Neuronal stem cell (in vitro differentiated cells): ENCODE results near the gene SH3PXD2A.
"Not testable (repeated sequence)": the region's sequence is repeated elsewhere in the genome, so short reads cannot be mapped to it uniquely, and the experiment has no call there.

Experiments used
- DNase-seq: peaks from one replicate; pipeline ENCODE4 v3.0.0-alpha.2; 2013; ENCODE audit warnings: low spot score
- H2AFZ ChIP-seq: one replicate; pipeline ENCODE4 v1.6.1; 2013; ENCODE audit warnings: mild to moderate bottlenecking, low read length, inconsistent platforms
- H2AK5ac ChIP-seq: 2 replicates; pipeline ENCODE4 v1.6.1; 2013; ENCODE audit warnings: low read depth, mild to moderate bottlenecking, inconsistent platforms, low read length, moderate library complexity, mixed read lengths
- H2BK120ac ChIP-seq: 2 replicates; pipeline ENCODE4 v1.6.1; 2013; ENCODE audit warnings: low read depth, mild to moderate bottlenecking, inconsistent platforms, low read length, moderate library complexity, mixed read lengths
- H2BK12ac ChIP-seq: one replicate; pipeline ENCODE4 v1.6.1; 2013; ENCODE audit warnings: low read length, inconsistent platforms
- H2BK15ac ChIP-seq: 2 replicates; pipeline ENCODE4 v1.6.1; 2013; ENCODE audit warnings: mild to moderate bottlenecking, low read length, inconsistent platforms, mixed read lengths
- H2BK5ac ChIP-seq: one replicate; pipeline ENCODE4 v1.6.1; 2013; ENCODE audit warnings: inconsistent platforms, mild to moderate bottlenecking, low read length, moderate library complexity
- H3K14ac ChIP-seq: one replicate; pipeline ENCODE4 v1.6.1; 2013; ENCODE audit warnings: low read length, inconsistent platforms
- H3K18ac ChIP-seq: 2 replicates; pipeline ENCODE4 v1.6.1; 2013; ENCODE audit warnings: low read length, inconsistent platforms
- H3K23ac ChIP-seq: 2 replicates; pipeline ENCODE4 v1.6.1; 2013; ENCODE audit warnings: low read depth, mild to moderate bottlenecking, mixed read lengths, low read length, inconsistent platforms; ENCODE audit not compliant: poor library complexity
- H3K27ac ChIP-seq: replicated peaks from 3 replicates; pipeline ENCODE4 v1.5.1; 2013; ENCODE audit warnings: low read length, inconsistent platforms
- H3K27me3 ChIP-seq, 3 experiments: 2 replicates each; pipeline ENCODE4 v1.6.1; 2013; ENCODE audit warnings: low read length in 3 of 3, mild to moderate bottlenecking in 2 of 3, inconsistent platforms in 1 of 3, low read depth in 1 of 3, mixed read lengths in 1 of 3, moderate library complexity in 1 of 3; ENCODE audit not compliant: control insufficient read depth in 3 of 3, insufficient read depth in 3 of 3
- H3K36me3 ChIP-seq, 2 donors: replicated peaks in 1 of 2; 2 replicates each; pipeline ENCODE4 v1.6.1; 2013; ENCODE audit warnings: low read length in 2 of 2; ENCODE audit not compliant: control insufficient read depth in 2 of 2, insufficient read depth in 2 of 2
- H3K4ac ChIP-seq: 2 replicates; pipeline ENCODE4 v1.6.1; 2013; ENCODE audit warnings: inconsistent platforms, mild to moderate bottlenecking, low read length, moderate library complexity
- H3K4me1 ChIP-seq, 2 donors: 1 replicate in 1 of 2; 2 replicates in 1 of 2; pipeline ENCODE4 v1.6.1; 2013; ENCODE audit warnings: low read length in 2 of 2, low read depth in 1 of 2; ENCODE audit not compliant: control insufficient read depth in 2 of 2, insufficient read depth in 1 of 2
- H3K4me2 ChIP-seq: one replicate; pipeline ENCODE4 v1.6.1; 2013; ENCODE audit warnings: mild to moderate bottlenecking, low read length, inconsistent platforms; ENCODE audit not compliant: insufficient read depth, poor library complexity, severe bottlenecking
- H3K4me3 ChIP-seq, 2 donors: 2 replicates each; pipeline ENCODE4 v1.5.1; 2013; ENCODE audit warnings: low read length in 2 of 2, mild to moderate bottlenecking in 2 of 2, inconsistent platforms in 1 of 2, moderate library complexity in 1 of 2
- H3K79me1 ChIP-seq: one replicate; pipeline ENCODE4 v1.6.1; 2013; ENCODE audit warnings: low read depth, mild to moderate bottlenecking, inconsistent platforms, low read length, moderate library complexity
- H3K9ac ChIP-seq: one replicate; pipeline ENCODE4 v1.6.1; 2013; ENCODE audit warnings: mild to moderate bottlenecking, low read depth, low read length, inconsistent platforms; ENCODE audit not compliant: poor library complexity
- H3K9me3 ChIP-seq, 2 donors: replicated peaks in 1 of 2; 2 replicates each; pipeline versions ENCODE3 to v1.6.1; 2013; ENCODE audit warnings: low read length in 2 of 2, mild to moderate bottlenecking in 2 of 2, inconsistent platforms in 1 of 2, low read depth in 1 of 2, mixed read lengths in 1 of 2, moderate library complexity in 1 of 2; ENCODE audit not compliant: control insufficient read depth in 2 of 2, insufficient read depth in 1 of 2
- H4K8ac ChIP-seq: one replicate; pipeline ENCODE4 v1.6.1; 2013; ENCODE audit warnings: low read depth, mild to moderate bottlenecking, inconsistent platforms, low read length, moderate library complexity
- H4K91ac ChIP-seq: one replicate; pipeline ENCODE4 v1.6.1; 2013; ENCODE audit warnings: low read length, low read depth, mild to moderate bottlenecking, inconsistent platforms; ENCODE audit not compliant: poor library complexity
- WGBS, 2 donors: extraction: QIAGEN DNeasy Blood & Tissue Kit; methylation state at CpG; one replicate each; pipeline ENCODE4 v1.1.7; 2013; ENCODE audit warnings: missing lambda C conversion rate in 2 of 2, mixed read lengths in 1 of 2; ENCODE audit not compliant: insufficient read length in 2 of 2, insufficient replicate concordance in 1 of 2; ENCODE audit errors: extremely low coverage in 2 of 2; 5-methylcytosine and 5-hydroxymethylcytosine counted together

SH3PXD2A gene

DNA sequence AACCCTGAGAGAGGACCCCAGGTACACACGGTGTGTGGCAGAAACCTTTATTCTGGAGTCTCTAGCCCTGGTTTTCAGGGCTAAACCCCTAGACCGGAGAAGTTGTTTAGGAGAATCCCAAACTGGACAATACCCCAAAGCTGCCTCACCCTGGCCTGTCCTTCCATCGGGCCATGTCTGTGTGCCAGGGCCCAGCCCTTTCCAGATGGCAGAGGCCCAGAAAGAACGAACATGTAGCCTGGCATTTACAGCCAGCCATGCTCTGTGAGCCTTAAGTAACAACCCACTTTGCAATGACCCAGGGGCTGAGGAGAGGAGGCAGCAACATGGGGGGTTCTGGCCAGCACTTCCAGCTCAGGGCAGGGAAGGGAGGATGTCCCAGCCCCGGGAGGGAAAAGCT, 219.8 kb downstream of the SH3PXD2A start:
- Histone ChIP-seq H3K36me3 (peaks cover 0 to 2% of the 10 kb centered on the region in 2 donors), H3K27ac (peak overlapping the region; percentile 47), H2AK5ac (peak overlapping the region; percentile 96), H3K14ac (peak overlapping the region; percentile 87), H2BK15ac (peak overlapping the region; percentile 41), H2AFZ (no peak overlapping the region), H3K4me1 (peaks cover 25 to 44% of the 10 kb centered on the region in 2 donors), H3K79me1 (no peaks in the 10 kb centered on the region), H3K27me3 (no peaks in the 10 kb centered on the region), H3K9me3 (no peaks in the 10 kb centered on the region), H3K23ac (no peak overlapping the region), H3K4me3 (no peak overlapping the region), H4K8ac (no peak overlapping the region), H2BK12ac (peak overlapping the region; percentile 67), H2BK5ac (peak overlapping the region; percentile 98), H3K4ac (peak overlapping the region; percentile 42), H3K4me2 (no peak overlapping the region), H4K91ac (peak overlapping the region; percentile 97), H2BK120ac (peak overlapping the region; percentile 91), H3K18ac (peak overlapping the region; percentile 94), H3K9ac (peak overlapping the region; percentile 18)
- DNase-seq, result no peak
- no CpG with 5 or more reads among the region's 5 CpGs for WGBS, 2 donors

DNA sequence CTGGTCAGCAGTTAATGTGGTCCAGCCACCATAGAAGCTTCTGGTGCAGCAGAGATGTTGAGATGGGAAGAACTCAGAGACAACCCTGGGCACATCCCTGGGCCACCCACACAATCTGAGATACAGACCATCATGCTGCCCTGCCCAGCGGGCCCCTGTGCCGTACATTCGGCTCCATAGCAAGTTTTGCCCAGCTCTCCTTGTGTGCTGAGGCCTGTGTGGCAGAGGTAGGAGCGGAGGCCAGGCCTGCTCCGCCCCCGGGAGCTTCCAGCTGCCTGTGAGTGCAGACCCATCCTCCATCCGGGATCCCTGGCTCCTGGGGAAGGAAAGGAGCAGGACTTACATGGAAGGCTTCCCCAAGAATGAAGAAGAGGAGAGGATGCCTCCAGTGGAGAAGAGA, 221.5 kb downstream of the SH3PXD2A start:
- WGBS, 2 donors, result no CpG with 5 or more reads among the region's 7 CpGs
- H3K18ac ChIP-seq, result peak overlapping the region; percentile 2
- no peak overlapping the region for H2BK5ac ChIP-seq

DNA sequence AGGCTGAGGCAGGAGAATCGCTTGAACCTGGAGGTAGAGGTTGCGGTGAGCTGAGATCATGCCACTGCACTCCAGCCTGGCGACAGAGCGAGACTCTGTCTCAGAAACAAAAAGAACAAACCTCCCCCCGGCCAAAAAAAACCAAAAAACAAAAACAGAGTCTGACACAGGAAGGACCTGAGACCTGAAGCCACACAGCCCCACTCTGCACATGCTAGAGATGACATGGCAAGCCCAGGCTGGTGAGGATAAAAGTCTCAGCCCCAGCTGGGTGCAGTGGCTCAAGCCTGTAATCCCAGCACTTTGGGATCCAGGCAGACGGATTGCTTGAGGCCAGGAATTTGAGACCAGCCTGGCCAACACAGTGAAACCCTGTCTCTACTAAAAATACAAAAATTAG, 222.5 kb downstream of the SH3PXD2A start:
- not testable (repeated sequence) for H3K23ac ChIP-seq, DNase-seq, H3K4me3 ChIP-seq, H4K91ac ChIP-seq, H2BK15ac ChIP-seq, H3K4me2 ChIP-seq, H2BK12ac ChIP-seq, H3K4ac ChIP-seq, H3K36me3 ChIP-seq, H2AFZ ChIP-seq, H2BK5ac ChIP-seq, H3K14ac ChIP-seq, H3K27me3 ChIP-seq, H3K79me1 ChIP-seq, H3K18ac ChIP-seq, H2AK5ac ChIP-seq, H3K9me3 ChIP-seq, H3K9ac ChIP-seq, H4K8ac ChIP-seq, H3K27ac ChIP-seq, H2BK120ac ChIP-seq
- peaks cover 18 to 30% of the 10 kb centered on the region in 2 donors for H3K4me1 ChIP-seq
- WGBS, 2 donors, result no CpG with 5 or more reads among the region's 6 CpGs

More for the DNA sequence above, 221.5 kb downstream of the SH3PXD2A start:
- Histone ChIP-seq H3K27ac (no peak overlapping the region), H3K9ac (no peak overlapping the region), H3K14ac (no peak overlapping the region), H4K8ac (no peak overlapping the region), H2BK120ac (peak overlapping the region; percentile 33), H2AFZ (no peak overlapping the region), H3K27me3 (no peaks in the 10 kb centered on the region), H2BK15ac (peak overlapping the region; percentile 81), H3K4me3 (no peak overlapping the region), H3K4ac (no peak overlapping the region), H2AK5ac (peak overlapping the region; percentile 50), H4K91ac (no peak overlapping the region), H3K4me1 (peaks cover 25 to 40% of the 10 kb centered on the region in 2 donors), H3K9me3 (no peaks in the 10 kb centered on the region), H3K36me3 (peaks cover 0 to 2% of the 10 kb centered on the region in 2 donors), H3K79me1 (no peaks in the 10 kb centered on the region), H2BK12ac (no peak overlapping the region), H3K23ac (no peak overlapping the region), H3K4me2 (no peak overlapping the region)
- no peak for DNase-seq

- Histone ChIP-seq H3K14ac (no peak overlapping the region), H3K79me1 (no peaks in the 10 kb centered on the region), H4K91ac (peak overlapping the region; percentile 15), H3K18ac (peak overlapping the region; percentile 0), H2BK120ac (no peak overlapping the region), H2BK12ac (no peak overlapping the region), H3K9ac (no peak overlapping the region), H3K4me3 (no peak overlapping the region), H3K36me3 (peaks cover 2 to 3% of the 10 kb centered on the region in 2 donors), H2BK5ac (no peak overlapping the region), H3K9me3 (no peaks in the 10 kb centered on the region), H3K4me1 (peaks cover 12 to 24% of the 10 kb centered on the region in 2 donors), H3K27me3 (no peaks in the 10 kb centered on the region), H2BK15ac (no peak overlapping the region), H2AFZ (no peak overlapping the region), H3K4ac (no peak overlapping the region), H4K8ac (no peak overlapping the region), H3K23ac (no peak overlapping the region), H3K4me2 (no peak overlapping the region), H3K27ac (no peak overlapping the region), H2AK5ac (peak overlapping the region; percentile 64)
- WGBS, 2 donors, result no CpG with 5 or more reads among the region's 7 CpGs
- no peak for DNase-seq
These were observed 223.1 kb downstream of the SH3PXD2A start for GRCh38 chr10:103632247-103632642.
